Skeletal muscle tissue (tissue), 4 donors: ENCODE data around the gene GNL1. TPM values are rescaled to one million over a fixed set of nuclear protein-coding genes. Genes with fewer than 3 reads are reported as not detected.

Experiments used
- H3K27ac ChIP-seq: one replicate; pipeline ENCODE4 v1.7.0; 2013; ENCODE audit warnings: mild to moderate bottlenecking, low read depth, low read length, inconsistent platforms
- H3K27me3 ChIP-seq, 3 donors: one replicate each; pipeline ENCODE4 v1.7.0; 2013; ENCODE audit warnings: low read length in 3 of 3; ENCODE audit not compliant: control insufficient read depth in 3 of 3, insufficient read depth in 3 of 3
- H3K36me3 ChIP-seq, 3 donors: one replicate each; pipeline ENCODE4 v1.7.0; 2013; ENCODE audit warnings: low read length in 3 of 3; ENCODE audit not compliant: control insufficient read depth in 3 of 3, insufficient read depth in 3 of 3
- H3K4me1 ChIP-seq, 3 donors: one replicate each; pipeline ENCODE4 v1.7.0; 2013; ENCODE audit warnings: low read length in 3 of 3, mild to moderate bottlenecking in 3 of 3; ENCODE audit not compliant: control insufficient read depth in 3 of 3, insufficient read depth in 3 of 3
- H3K4me3 ChIP-seq, 3 donors: one replicate each; pipeline ENCODE4 v1.7.0; 2013; ENCODE audit warnings: low read length in 3 of 3
- H3K9ac ChIP-seq, 3 donors: one replicate each; pipeline ENCODE4 v1.7.0; 2013; ENCODE audit warnings: low read length in 3 of 3, mild to moderate bottlenecking in 3 of 3, moderate library complexity in 2 of 3, low read depth in 1 of 3
- H3K9me3 ChIP-seq, 3 donors: one replicate each; pipeline ENCODE4 v1.7.0; 2013; ENCODE audit warnings: low read length in 3 of 3; ENCODE audit not compliant: control insufficient read depth in 3 of 3
- total RNA-seq: library from RNA; depleted of rRNA; stranded (reverse); fragments of >200 nt; gene quantifications from one replicate; pipeline ENCODE4 v1.2.3, GENCODE V29; 2014
- donor health status: Osteomylitis.

Gene GNL1
- total RNA-seq, 1 donor from 2014 or later, result 22.4 TPM

GRCh38 chr6:30592287-30592686, 36.0 kb upstream of the GNL1 start:
- Histone ChIP-seq H3K9me3 (no peaks in the 10 kb centered on the region), H3K4me1 (peaks cover 0 to 6% (median 0%) of the 10 kb centered on the region in 3 donors), H3K36me3 (peaks cover 21 to 48% (median 45%) of the 10 kb centered on the region in 3 donors), H3K27me3 (no peaks in the 10 kb centered on the region), H3K27ac (no peak overlapping the region), H3K9ac (no peak overlapping the region), H3K4me3 (no peak overlapping the region)

- peaks cover 26 to 58% (median 55%) of the 10 kb centered on the region in 3 donors for H3K36me3 ChIP-seq
- H3K27me3 ChIP-seq, result no peaks in the 10 kb centered on the region
- peak overlapping the region in 1 of 3 donors; percentile 33 for H3K9ac ChIP-seq
- peak overlapping the region; percentile 36 for H3K27ac ChIP-seq
- no peak overlapping the region for H3K4me3 ChIP-seq
- peaks cover 0 to 6% (median 0%) of the 10 kb centered on the region in 3 donors for H3K4me1 ChIP-seq
- H3K9me3 ChIP-seq, result no peaks in the 10 kb centered on the region
Observed at GRCh38 chr6:30591008-30591407, 34.7 kb upstream of the GNL1 start.

GRCh38 chr6:30590509-30590908, 34.2 kb upstream of the GNL1 start:
- Histone ChIP-seq H3K27me3 (no peaks in the 10 kb centered on the region), H3K9me3 (no peaks in the 10 kb centered on the region), H3K4me3 (no peak overlapping the region), H3K4me1 (peaks cover 0 to 6% (median 0%) of the 10 kb centered on the region in 3 donors), H3K36me3 (peaks cover 31 to 62% (median 60%) of the 10 kb centered on the region in 3 donors), H3K9ac (peak overlapping the region in 1 of 3 donors; percentile 33), H3K27ac (peak overlapping the region; percentile 36)

- Histone ChIP-seq H3K36me3 (peaks cover 38 to 68% (median 67%) of the 10 kb centered on the region in 3 donors), H3K27me3 (no peaks in the 10 kb centered on the region), H3K27ac (no peak overlapping the region), H3K4me3 (no peak overlapping the region), H3K9ac (no peak overlapping the region), H3K4me1 (peaks cover 0 to 6% (median 0%) of the 10 kb centered on the region in 3 donors), H3K9me3 (no peaks in the 10 kb centered on the region)
Observed at GRCh38 chr6:30589754-30590358, 33.6 kb upstream of the GNL1 start.

GRCh38 chr6:30583921-30584320, 27.6 kb upstream of the GNL1 start:
- Histone ChIP-seq H3K4me1 (no peaks in the 10 kb centered on the region), H3K27me3 (no peaks in the 10 kb centered on the region), H3K27ac (no peak overlapping the region), H3K36me3 (peaks cover 61 to 82% (median 77%) of the 10 kb centered on the region in 3 donors), H3K9me3 (no peaks in the 10 kb centered on the region), H3K9ac (no peak overlapping the region), H3K4me3 (no peak overlapping the region)

- H3K4me3 ChIP-seq, result no peak overlapping the region
- H3K27me3 ChIP-seq, result no peaks in the 10 kb centered on the region
- peaks cover under 1 to 4% (median 1%) of the 10 kb centered on the region in 3 donors for H3K4me1 ChIP-seq
- H3K9me3 ChIP-seq, result no peaks in the 10 kb centered on the region
- H3K9ac ChIP-seq, result no peak overlapping the region
- H3K27ac ChIP-seq, result no peak overlapping the region
- H3K36me3 ChIP-seq, result peaks cover 39 to 59% (median 47%) of the 10 kb centered on the region in 3 donors
Observed at GRCh38 chr6:30578051-30578450, 21.8 kb upstream of the GNL1 start.

- H3K4me1 ChIP-seq, result peaks cover 22 to 34% (median 25%) of the 10 kb centered on the region in 3 donors
- H3K27ac ChIP-seq, result no peak overlapping the region
- H3K36me3 ChIP-seq, result peaks cover 9 to 19% (median 12%) of the 10 kb centered on the region in 3 donors
- peak overlapping the region in 1 of 3 donors; percentile 12 for H3K4me3 ChIP-seq
- H3K9me3 ChIP-seq, result no peaks in the 10 kb centered on the region
- H3K27me3 ChIP-seq, result no peaks in the 10 kb centered on the region
- H3K9ac ChIP-seq, result peak overlapping the region in 1 of 3 donors; percentile 9
Observed at GRCh38 chr6:30573113-30573512, 16.8 kb upstream of the GNL1 start.

GRCh38 chr6:30572148-30572547, 15.9 kb upstream of the GNL1 start:
- Histone ChIP-seq H3K27me3 (no peaks in the 10 kb centered on the region), H3K36me3 (peaks cover 0 to 10% (median 2%) of the 10 kb centered on the region in 3 donors), H3K27ac (peak overlapping the region; percentile 99), H3K9me3 (no peaks in the 10 kb centered on the region), H3K9ac (peak overlapping the region; percentile 90 to 97 (median 95)), H3K4me1 (peaks cover 22 to 34% (median 25%) of the 10 kb centered on the region in 3 donors), H3K4me3 (peak overlapping the region; percentile 93 to 99 (median 95))

GRCh38 chr6:30571762-30572082, 15.4 kb upstream of the GNL1 start:
- Histone ChIP-seq H3K27ac (peak overlapping the region; percentile 99), H3K36me3 (peaks cover 0 to 5% (median 0%) of the 10 kb centered on the region in 3 donors), H3K9me3 (no peaks in the 10 kb centered on the region), H3K9ac (peak overlapping the region; percentile 90 to 97 (median 95)), H3K4me3 (peak overlapping the region; percentile 93 to 99 (median 95)), H3K4me1 (peaks cover 22 to 34% (median 25%) of the 10 kb centered on the region in 3 donors), H3K27me3 (no peaks in the 10 kb centered on the region)

GRCh38 chr6:30571075-30571761, 14.9 kb upstream of the GNL1 start, which contains the start of gene ABCF1:
Gene ABCF1, plus strand, starts transcription at chr6:30571442. Its CDS starts 46 bp downstream, at chr6:30571488.
- Histone ChIP-seq H3K9ac (peak within 1 kb of the TSS; percentile 90 to 97 (median 95)), H3K27ac (peak within 1 kb of the TSS; percentile 99), H3K36me3 (peaks cover 0 to 3% (median 0%) of the 10 kb centered on the region in 3 donors), H3K4me1 (peaks cover 22 to 34% (median 25%) of the 10 kb centered on the region in 3 donors), H3K4me3 (peak within 1 kb of the TSS; percentile 93 to 99 (median 95)), H3K9me3 (no peaks in the 10 kb centered on the region), H3K27me3 (no peaks in the 10 kb centered on the region)
